NCI-H1105 treated with DMSO at 0.1 percent for 48 hours (cell line): ENCODE data around the gene CLEC12A.
A peak's percentile ranks its signal among the peaks of the same experiment; 100 is the strongest.
"Not testable (repeated sequence)": the region's sequence is repeated elsewhere in the genome, so short reads cannot be mapped to it uniquely, and the experiment has no call there.

Source experiments
- DNase-seq: peaks from one replicate; lab custom pipeline; 2025; lab: John Stamatoyannopoulos, UW

CLEC12A gene

DNA sequence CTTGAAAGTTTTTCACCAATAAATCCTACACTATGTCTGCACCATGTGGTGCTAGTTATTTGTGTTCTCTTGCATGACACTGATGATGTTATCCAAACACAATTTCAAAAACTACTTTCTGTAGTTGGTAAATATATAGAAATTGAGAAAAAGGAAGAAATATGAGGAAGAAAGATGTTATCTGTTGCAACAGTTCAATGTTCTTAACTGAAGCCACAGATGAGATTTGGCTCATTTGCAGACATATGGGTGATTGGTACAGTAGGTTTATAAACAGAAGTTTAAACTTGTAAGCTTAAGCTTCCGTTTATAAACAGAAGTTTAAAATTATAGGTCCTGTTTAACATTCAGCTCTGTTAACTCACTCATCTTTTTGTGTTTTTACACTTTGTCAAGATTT is at the start of gene CLEC12A:
CLEC12A (plus strand) TSS at position 229 of the 400 bp plus-strand sequence. CDS start 188 bp downstream, outside the sequence.
- no peak for DNase-seq

DNA sequence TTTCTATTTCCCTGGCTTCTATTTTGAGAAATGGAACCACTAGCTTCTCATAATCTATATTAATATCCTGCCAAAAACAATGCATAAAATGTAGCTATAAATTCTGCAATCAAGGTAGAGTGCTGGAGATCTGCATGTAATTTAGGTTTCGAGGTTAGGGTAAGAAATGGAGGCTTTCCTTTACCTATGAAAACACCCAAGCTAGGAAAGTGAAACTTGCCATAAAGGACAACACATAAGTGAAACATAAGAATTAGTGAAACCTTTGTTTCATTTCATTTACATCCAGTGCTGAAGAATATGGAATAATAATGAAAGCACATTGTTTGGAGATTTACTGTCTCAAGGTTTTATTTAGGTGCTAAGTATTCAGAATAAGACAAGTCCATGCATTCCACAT is 48.8 kb upstream of the CLEC12A start:
- no peak for DNase-seq

DNA sequence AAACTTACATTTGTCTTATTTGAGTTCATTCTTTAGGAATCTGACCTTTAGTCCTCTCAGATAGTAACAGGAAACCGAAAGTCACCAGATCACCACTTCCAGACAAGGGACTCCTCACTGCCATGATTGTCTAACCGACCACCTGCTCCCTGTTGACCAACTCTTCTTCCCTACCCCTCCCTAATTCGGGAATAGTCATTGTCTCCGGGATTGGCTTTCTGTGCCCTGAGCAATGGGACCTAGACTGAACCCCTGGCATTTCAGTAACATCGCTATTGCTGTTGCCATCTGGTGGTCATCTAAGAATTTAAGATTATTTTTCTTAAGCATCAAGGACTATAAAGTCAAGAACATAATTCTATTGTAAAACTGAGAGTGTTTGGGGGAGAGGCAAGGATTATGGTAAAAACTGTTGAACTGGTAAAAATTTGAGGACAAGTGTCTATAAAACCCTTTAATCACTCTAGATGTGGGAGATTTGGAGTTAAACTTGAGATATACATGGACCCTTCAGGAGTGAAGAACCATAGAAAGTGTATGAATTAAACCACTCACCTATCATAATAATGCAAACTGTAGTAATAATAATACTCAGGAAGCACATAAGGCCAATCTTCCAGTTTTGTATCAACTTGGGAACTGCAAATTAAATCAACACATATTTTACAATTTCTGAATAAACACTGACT is 45.4 kb upstream of the CLEC12A start:
- DNase-seq = peak; percentile 61

DNA sequence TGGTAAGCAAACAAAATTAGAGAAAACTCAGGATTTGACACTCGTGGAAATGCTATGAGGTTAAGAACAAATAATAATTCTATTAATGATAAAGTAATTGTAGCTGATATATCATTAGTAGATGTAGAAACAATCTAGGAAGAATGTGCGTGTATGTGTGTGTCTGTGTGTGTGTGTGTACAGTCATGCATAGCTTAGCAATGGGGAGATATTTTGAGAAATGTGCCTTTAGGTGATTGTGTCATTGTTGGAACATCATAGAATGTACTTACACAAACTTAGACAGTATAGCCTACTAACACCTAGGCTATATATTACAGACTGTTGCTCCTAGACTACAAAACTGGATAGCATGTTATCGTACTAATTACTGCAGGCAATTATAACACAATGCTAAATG is 44.3 kb upstream of the CLEC12A start:
- no peak for DNase-seq

DNA sequence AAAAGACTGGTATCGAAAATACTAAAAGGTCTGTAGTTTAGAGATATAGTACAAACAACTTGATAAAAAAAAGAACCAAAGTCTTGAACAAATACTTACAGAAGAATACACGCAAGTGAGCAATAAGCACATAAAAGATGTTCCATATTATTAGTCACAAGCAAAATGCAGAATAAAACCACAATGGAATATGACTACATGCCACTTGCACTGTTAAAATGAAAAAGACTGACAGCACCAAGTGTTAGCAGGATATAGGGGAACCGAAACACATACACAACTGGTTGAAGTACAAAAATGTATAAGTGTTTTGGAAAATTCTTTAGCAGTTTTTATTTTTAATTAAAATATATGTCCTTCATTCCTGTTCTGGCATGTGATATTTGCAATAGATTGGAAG is 42.6 kb upstream of the CLEC12A start:
- no peak for DNase-seq

DNA sequence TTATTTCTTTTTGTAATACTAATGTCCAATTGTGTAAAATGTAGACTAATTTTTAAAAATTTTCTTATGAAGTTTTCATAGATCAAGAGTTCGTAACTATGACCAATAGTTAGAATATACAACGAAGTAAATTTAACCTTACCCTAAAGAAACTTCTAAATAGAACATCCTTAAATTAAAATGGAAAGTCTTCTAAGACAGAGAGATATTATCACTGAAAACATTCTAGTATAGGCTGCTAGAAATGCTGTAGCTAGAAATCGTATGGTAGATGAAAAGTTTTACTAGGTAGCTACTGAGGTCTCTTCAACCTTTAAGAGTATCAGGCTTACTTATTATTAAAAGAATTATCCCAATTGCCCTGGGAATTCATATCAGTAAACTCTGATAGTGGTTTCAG is 40.0 kb upstream of the CLEC12A start:
- no peak for DNase-seq

DNA sequence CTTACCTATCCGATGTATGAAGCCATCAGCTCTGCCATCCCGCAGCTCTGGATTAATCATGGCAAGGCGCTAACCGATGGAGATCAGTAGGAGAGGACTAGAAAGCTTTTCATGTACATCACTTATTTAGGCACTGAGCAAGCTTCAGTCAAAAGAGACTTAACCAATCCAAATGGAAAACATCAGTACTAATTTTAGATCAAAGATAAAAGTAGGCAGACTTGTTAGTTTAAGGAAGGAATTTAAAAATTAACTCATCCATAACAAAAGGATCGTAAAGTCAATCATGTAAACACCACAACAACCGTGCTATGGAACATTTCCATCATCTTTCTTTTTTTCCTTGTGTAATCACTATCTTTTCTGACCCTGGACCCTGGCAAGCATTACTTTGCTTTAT is 38.9 kb upstream of the CLEC12A start, which contains the start of gene CLEC2A:
CLEC2A (minus strand) TSS at position 101 of the 400 bp plus-strand sequence; CDS start at position 60, 41 bp downstream.
- DNase-seq = no peak

DNA sequence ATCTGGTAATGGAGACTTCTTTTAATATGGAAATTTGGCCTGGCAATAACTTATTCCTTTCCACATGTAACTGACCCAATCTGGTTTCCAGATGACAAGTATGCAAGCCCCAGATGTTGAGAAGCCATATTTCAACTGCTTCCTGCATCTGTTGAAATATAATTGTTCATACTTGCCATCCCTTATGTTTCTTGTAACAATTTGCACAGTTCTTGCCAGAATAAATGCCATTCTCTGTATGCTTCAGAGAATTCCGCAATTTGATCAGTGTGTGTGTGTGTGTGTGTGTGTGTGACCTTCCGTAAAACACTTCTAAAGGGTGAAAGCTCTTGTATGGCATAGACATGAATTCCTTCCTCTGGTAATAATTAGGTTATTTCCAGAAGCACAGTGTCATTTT is 37.3 kb upstream of the CLEC12A start:
- DNase-seq = no peak

DNA sequence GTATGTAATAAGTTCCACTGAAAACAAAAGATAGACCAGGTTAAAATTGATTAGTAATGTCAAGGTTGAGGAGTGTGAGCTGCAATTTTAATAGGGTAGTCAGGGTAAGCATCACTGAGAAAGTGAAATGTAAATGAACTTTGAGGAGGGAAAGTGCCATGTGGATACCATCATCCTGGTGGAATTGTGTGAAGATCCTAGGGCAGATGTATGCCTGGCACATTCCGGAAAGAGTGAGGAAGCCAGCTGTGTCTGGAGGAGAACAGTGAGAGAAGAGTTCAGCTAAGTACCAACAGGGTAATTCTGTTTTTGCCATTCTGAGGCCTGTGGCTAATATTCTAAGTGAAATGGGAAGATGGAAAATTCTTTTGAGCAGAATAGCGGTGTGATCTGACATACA is 36.2 kb upstream of the CLEC12A start:
- DNase-seq = no peak

DNA sequence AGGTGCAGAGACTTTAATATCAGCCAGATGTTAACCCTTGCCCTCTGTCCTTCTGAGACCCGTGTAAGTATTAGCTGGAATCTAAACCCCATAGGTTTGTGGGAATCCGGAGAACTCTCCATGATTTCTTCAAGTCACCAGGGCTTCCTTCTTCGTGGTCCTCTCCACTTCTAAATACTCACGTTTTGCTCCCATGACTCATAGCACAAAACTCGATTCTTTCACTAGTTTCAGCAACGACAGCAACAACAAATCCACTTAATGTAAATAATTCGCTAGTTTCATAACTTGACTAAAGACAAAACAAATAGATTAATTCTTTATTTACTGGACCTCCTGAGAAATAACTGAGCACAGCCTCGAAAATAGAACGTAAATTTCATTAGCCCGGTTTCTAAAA is 34.6 kb upstream of the CLEC12A start:
- DNase-seq = no peak

DNA sequence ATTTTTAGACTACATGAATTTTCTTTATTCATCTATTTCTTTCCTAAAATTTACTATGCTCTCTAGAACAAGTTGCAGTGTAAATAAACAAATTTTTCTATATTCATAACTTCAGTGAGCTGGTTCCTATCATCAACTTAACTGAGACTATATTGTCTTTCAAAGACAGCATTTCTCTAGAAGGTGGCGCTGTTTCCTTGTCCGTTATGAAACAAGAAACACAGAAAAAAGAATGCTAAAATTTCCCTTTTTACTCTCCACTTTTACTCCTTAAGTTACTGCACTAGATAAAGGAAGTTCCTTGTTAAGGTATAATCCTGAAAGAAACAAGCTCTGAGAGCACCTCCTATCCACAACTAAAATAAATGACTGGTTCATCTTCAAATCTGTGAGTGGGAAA is 30.8 kb upstream of the CLEC12A start:
- no peak for DNase-seq

DNA sequence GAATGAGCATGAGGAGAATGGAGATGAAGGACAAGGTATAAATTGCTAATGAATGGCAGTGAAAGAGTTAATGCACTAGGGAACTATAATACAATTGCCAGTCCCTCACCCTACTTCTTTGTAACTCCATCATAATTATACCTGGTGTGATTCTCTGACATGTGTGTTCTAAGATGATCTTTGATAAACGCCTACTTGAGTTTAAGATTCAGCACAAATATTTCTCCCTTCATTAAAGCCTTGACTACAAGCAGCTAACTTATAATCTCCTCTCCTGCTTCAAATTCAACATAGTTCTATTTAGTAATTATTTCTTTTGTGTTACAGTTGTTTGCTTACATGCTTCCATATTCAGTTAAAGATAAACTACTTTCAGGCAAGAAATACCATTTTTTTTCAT is 29.4 kb upstream of the CLEC12A start:
- DNase-seq = peak; percentile 62

DNA sequence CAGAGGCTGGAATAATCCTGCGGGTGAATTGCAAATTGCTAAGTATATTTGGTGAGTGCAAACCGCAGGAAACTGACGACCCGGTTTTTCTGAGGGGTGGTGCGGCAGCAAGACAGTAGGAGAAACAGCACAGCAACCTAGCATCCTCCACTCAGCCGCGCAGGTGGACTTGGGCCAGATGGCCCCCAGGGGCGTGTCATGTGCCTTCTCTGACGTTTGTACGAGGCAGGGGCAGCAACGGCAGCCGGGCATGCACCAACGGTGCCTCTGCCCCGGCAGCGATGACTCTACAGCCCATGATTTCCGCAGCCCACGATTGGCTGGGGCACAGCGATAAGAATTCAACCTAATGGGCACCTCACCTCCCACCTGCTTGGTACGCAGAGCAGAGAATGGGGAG is 28.0 kb upstream of the CLEC12A start:
- DNase-seq = peak; percentile 91

DNA sequence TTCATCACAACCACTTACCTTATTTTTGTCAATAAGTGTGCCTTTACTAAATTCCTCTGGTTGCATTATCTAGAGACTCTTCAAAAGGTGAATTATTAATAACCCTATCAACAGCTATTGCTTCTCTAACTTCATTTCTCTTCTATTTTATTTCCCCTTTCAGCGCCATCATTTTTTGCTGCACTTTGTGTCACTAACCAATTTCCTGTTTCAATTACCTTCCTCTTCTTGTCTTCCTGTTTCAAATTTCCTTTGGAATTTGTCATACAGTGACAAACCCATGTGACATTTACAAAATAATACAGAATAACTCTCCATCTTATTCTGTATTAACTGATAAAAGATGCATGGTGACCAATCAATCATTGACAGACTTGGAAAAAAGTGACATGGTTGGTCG is 26.8 kb upstream of the CLEC12A start:
- DNase-seq = no peak

DNA sequence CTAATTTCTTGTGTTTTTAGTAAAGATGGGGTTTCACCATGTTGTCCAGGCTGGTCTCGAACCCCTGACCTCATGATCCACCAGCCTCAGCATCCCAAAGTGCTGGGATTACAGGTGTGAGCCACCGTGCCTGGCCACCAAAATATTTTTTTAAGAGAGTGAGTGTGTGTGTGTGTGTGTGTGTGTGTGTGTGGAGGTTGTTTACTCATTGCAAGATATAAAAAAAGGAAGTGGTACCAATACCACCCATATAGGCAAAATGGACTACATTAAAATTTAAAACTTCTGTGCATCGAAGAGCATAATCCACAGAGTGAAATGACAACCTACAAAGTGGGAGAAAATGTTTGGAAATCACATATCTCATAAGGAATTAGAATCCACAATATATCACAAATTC is 23.5 kb upstream of the CLEC12A start:
- no peak for DNase-seq

DNA sequence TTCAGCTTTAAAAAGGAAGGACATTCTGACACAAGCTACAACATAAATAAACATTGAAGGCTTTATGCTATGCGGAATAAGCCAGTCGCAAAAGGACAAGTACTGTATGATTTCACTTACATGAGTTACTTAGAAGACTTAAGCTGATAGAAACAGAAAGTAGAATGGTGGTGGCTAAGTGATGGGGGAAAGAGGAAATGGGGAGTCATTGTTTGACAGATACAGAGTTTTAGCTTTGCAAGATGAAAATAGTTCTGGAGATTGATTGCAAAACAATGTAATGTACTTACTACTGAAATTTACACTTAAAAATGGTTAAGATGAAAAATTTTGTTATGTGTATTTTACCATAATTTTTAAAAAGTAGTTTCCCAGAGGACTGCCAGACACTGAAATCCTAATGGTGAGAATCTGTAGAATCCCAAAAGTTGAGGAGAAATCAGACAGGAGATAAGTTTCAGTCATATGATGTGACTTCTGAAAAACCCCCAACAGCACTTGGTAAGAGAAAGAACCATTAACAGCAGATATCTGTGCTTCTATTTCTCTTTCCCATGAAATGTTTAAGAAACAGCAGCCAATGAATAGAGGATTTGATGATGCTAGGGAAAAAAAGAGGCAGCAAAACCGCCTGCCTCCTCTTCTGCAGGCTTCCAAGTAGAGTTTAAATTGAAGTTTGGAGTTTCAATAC is 22.5 kb upstream of the CLEC12A start:
- DNase-seq = no peak

DNA sequence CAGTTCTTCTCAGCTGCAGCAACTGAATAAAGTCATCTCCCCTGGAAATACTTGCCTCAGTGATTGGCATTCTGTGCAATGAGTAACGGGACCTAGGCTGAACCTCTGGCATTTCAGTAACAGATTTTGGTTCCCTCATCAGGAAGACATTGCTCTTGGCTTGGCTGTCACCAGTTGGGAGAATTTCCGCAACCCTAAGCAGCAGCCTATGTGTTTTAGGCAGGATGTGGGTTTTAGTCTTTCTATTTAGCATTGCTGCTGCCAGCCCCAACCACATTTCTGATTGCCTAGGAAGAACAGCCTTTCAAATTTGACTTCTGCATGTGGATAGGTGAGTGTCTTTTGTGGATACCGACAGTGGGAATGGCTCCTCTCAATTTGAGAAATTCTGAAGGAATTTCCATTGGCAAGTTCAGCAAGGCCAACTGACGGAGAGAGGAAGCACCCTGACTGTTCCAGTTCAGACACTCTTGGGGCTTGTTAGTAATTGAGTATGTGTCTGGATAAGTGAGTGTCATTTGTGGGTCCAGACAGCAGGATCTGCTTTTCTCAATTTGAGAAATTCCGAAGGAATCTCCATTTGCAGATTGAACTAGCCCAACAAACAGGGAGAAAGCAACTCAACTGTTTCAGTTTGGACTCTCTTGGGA is 20.1 kb upstream of the CLEC12A start:
- no peak for DNase-seq

DNA sequence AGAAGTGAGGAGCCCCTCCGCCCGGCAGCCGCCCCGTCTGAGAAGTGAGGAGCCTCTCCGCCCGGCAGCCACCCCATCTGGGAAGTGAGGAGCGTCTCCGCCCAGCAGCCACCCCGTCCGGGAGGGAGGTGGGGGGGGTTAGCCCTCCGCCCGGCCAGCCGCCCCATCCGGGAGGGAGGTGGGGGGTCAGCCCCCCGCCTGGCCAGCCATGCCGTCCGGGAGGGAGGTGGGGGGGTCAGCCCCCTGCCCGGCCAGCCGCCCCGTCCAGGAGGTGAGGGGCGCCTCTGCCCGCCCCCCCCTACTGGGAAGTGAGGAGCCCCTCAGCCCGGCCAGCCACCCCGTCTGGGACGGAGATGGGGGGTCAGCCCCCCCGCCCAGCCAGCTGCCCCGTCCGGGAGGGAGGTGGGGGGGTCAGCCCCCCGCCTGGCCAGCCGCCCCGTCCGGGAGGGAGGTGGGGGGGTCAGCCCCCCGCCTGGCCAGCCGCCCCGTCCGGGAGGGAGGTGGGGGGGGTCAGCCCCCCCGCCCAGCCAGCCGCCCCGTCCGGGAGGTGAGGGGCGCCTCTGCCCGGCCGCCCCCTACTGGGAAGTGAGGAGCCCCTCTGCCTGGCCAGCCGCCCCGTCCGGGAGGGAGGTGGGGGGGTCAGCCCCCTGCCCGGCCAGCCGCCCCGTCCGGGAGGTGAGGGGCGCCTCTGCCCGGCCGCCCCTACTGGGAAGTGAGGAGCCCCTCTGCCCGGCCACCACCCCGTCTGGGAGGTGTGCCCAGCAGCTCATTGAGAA is 18.1 kb upstream of the CLEC12A start:
- not testable (repeated sequence) for DNase-seq

DNA sequence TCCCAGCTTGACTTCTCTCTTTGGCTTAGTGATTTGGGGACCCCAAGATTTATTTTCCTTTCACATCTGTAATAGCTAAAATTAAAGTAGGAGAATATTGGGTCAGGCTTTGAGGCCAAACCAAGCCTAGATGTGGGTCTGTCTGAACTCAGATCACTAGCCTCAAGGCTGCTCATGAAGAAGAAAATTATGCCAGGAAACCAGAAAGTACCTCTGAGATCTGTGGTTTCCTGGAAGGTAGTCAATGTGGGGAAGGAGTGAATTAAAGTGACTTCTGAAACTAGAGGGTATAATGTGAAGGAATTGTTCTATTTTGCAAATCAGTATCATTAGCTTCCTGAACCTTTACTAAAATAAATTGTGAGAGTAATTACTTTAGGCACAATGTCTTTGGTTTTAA is 13.4 kb upstream of the CLEC12A start:
- DNase-seq = no peak

DNA sequence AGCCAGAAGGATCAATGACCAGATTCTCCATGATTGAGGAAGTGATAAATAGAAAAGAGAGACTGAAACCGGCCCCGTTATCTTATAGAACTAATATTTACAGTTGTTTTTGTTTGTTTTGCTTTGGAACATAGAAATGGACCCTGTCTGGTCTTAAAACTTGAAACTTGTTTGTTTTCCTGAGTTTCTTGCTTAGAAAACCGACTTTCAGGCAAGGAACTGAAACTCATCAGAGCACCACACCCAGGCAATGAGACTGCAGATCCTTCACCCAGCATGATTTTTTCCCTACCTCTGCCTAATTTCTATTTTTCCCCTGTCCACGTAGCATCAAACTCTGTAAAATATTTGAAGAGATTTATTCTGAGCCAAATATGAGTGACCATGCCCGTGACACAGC is 10.6 kb upstream of the CLEC12A start:
- no peak for DNase-seq

DNA sequence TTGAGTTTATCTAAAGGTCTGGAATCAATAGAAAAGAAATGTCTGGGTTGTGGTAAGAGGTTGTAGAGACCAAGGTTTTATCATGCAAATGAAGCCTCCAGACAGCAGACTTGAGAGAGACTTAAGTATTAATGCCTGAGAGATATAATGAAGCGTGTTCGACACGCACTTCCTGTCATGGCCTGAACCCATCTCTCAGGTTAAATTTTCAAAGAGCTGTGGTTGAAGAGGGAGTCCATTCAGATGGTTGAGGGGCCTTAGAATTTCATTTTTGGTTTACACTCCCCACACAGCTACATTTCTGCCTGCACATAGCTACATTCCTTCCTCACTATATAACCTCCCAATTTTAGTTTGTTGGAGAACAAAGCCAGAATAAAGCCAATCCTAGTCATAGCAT is 10.1 kb upstream of the CLEC12A start:
- no peak for DNase-seq

DNA sequence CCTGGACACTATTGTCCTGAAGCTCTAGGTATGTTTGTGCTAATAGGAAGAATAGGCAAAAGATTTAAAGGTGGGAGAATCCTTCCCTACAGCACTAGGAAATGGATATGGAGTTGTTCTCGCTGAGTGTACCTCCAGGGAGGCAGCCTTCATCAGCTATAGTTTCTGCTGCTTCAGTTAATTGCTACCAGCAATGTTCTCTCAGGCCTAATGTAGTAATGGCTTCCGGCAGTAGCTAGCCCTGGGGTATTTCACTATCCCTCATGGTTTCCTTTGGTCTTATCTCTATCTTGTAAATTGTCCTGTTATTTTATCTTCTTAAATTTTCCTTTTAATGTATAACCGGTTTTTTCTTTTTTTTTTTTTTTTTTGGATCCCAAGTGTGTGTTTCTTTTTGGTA is 9.3 kb upstream of the CLEC12A start:
- DNase-seq = no peak

DNA sequence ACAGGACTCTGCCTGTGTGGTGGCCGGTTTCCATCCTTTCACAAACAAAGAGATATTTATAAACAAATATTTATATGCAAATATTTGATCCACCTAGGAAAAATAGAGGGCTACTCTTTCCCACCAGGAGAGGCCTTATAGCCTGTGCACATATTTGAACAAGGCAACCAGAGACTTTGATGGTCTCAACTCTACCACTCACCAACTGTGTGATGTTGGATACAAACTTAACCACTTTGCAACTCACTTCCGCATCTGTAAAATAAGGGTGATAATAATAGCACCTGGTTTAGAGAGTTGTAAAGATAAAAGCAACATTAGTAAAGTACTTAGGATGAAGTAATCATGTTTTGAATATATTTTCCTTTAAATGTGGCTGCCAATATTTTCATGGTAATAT is 1.5 kb upstream of the CLEC12A start:
- DNase-seq = no peak
